ENCODE data around the gene TMEM131L. TPM values are rescaled to one million over a fixed set of nuclear protein-coding genes. Genes with fewer than 3 reads are reported as not detected.

The TMEM131L gene
- total RNA-seq, 1 donor from 2014 or later: 29.8 TPM

- peaks cover 6% of the 10 kb centered on the region for H3K27me3 Mint-ChIP-seq (ENCODE audit: unreplicated experiment)
- H3K36me3 Mint-ChIP-seq (ENCODE audit: low read depth, unreplicated experiment): peaks cover 14% of the 10 kb centered on the region
- H3K27ac Mint-ChIP-seq (ENCODE audit: unreplicated experiment): no peak overlapping the region
- no peaks in the 10 kb centered on the region for H3K9me3 Mint-ChIP-seq (ENCODE audit: unreplicated experiment)
- no peak for TF ChIP-seq CTCF (IDR thresholded peaks at IDR 0.05; ENCODE audit: unreplicated experiment)
- H3K4me3 Mint-ChIP-seq (ENCODE audit: unreplicated experiment): no peak overlapping the region
- peaks cover 25% of the 10 kb centered on the region for H3K4me1 Mint-ChIP-seq (ENCODE audit: unreplicated experiment)
- DNase-seq (ENCODE audit: low spot score): no peak
These were observed 17.6 kb downstream of the TMEM131L start for GRCh38 chr4:153483432-153484418.

GRCh38 chr4:153485359-153485758 is 19.2 kb downstream of the TMEM131L start:
- Mint-ChIP-seq H3K9me3 (ENCODE audit: unreplicated experiment) (no peaks in the 10 kb centered on the region), H3K27me3 (ENCODE audit: unreplicated experiment) (peaks cover 6% of the 10 kb centered on the region), H3K27ac (ENCODE audit: unreplicated experiment) (no peak overlapping the region), H3K36me3 (ENCODE audit: low read depth, unreplicated experiment) (peaks cover 14% of the 10 kb centered on the region), H3K4me3 (ENCODE audit: unreplicated experiment) (no peak overlapping the region), H3K4me1 (ENCODE audit: unreplicated experiment) (peaks cover 39% of the 10 kb centered on the region)
- TF ChIP-seq CTCF (IDR thresholded peaks at IDR 0.05; ENCODE audit: unreplicated experiment): no peak
- no peak for DNase-seq (ENCODE audit: low spot score)

GRCh38 chr4:153485860-153486259 is 19.7 kb downstream of the TMEM131L start:
- peaks cover 35% of the 10 kb centered on the region for H3K4me1 Mint-ChIP-seq (ENCODE audit: unreplicated experiment)
- H3K9me3 Mint-ChIP-seq (ENCODE audit: unreplicated experiment): no peaks in the 10 kb centered on the region
- no peak overlapping the region for H3K27ac Mint-ChIP-seq (ENCODE audit: unreplicated experiment)
- H3K4me3 Mint-ChIP-seq (ENCODE audit: unreplicated experiment): no peak overlapping the region
- TF ChIP-seq CTCF (IDR thresholded peaks at IDR 0.05; ENCODE audit: unreplicated experiment): no peak
- peaks cover 6% of the 10 kb centered on the region for H3K27me3 Mint-ChIP-seq (ENCODE audit: unreplicated experiment)
- peaks cover 9% of the 10 kb centered on the region for H3K36me3 Mint-ChIP-seq (ENCODE audit: low read depth, unreplicated experiment)
- no peak for DNase-seq (ENCODE audit: low spot score)

- Mint-ChIP-seq H3K27ac (ENCODE audit: unreplicated experiment) (no peak overlapping the region), H3K4me1 (ENCODE audit: unreplicated experiment) (peaks cover 36% of the 10 kb centered on the region)
These were observed 20.4 kb downstream of the TMEM131L start for GRCh38 chr4:153486281-153487151.

More at GRCh38 chr4:153486281-153487151, 20.4 kb downstream of the TMEM131L start:
- no peak for DNase-seq (ENCODE audit: low spot score)
- no peak for TF ChIP-seq CTCF (IDR thresholded peaks at IDR 0.05; ENCODE audit: unreplicated experiment)
- H3K27me3 Mint-ChIP-seq (ENCODE audit: unreplicated experiment): peaks cover 6% of the 10 kb centered on the region
- no peaks in the 10 kb centered on the region for H3K9me3 Mint-ChIP-seq (ENCODE audit: unreplicated experiment)
- H3K4me3 Mint-ChIP-seq (ENCODE audit: unreplicated experiment): no peak overlapping the region
- peaks cover 6% of the 10 kb centered on the region for H3K36me3 Mint-ChIP-seq (ENCODE audit: low read depth, unreplicated experiment)

All from endothelial cell (in vitro differentiated cells).